Upper lobe of right lung (tissue), 1 donor: ENCODE data around the gene INSYN1. TPM values are rescaled to one million over a fixed set of nuclear protein-coding genes. Genes with fewer than 3 reads are reported as not detected.

Experiments used
- ATAC-seq: fragments of 200-7000 bp; cut with Tn5 transposase; one replicate; pipeline ENCODE4 v1.9.1; 2020; ENCODE audit warnings: mild to moderate bottlenecking, moderate library complexity
- DNase-seq: peaks from one replicate; pipeline ENCODE4 v3.0.0-alpha.2; 2020
- H3K27ac ChIP-seq: fragments of 200-600 bp; one replicate; pipeline ENCODE4 v1.8.0; 2022
- H3K27me3 ChIP-seq: fragments of 200-600 bp; one replicate; pipeline ENCODE4 v1.8.0; 2022; ENCODE audit warnings: mild to moderate bottlenecking
- H3K36me3 ChIP-seq: fragments of 200-600 bp; one replicate; pipeline ENCODE4 v1.8.0; 2022
- H3K4me1 ChIP-seq: fragments of 200-600 bp; one replicate; pipeline ENCODE4 v1.8.0; 2022
- H3K4me3 ChIP-seq: fragments of 200-600 bp; one replicate; pipeline ENCODE4 v1.8.0; 2022; ENCODE audit warnings: mild to moderate bottlenecking
- H3K9me3 ChIP-seq: fragments of 200-600 bp; one replicate; pipeline ENCODE4 v1.8.0; 2022
- intact Hi-C: fragments of 100-400 bp; cut with DNase I; formaldehyde crosslinking; loops from one replicate; pipeline ENCODE4 v1.11.0; 2022
- total RNA-seq: library from RNA; stranded (reverse); fragmentation: NEBNext Ultra II Directional; extraction: Animal tissue kit (Norgen Biotek cat#: 25700); gene quantifications from one replicate; pipeline ENCODE4 v1.2.1, GENCODE V29; 2021
- TF ChIP-seq, protein P1 (sequence below): fragments of 200-600 bp; IDR thresholded peaks from one replicate; pipeline ENCODE4 v1.8.0; 2022; ENCODE audit warnings: antibody characterized with exemption
- donor health status: DM: no; HTN: yes; CAD: no; lungs with severe emphysema.

Gene INSYN1
- total RNA-seq, 1 donor from 2014 or later: 6.2 TPM

DNA sequence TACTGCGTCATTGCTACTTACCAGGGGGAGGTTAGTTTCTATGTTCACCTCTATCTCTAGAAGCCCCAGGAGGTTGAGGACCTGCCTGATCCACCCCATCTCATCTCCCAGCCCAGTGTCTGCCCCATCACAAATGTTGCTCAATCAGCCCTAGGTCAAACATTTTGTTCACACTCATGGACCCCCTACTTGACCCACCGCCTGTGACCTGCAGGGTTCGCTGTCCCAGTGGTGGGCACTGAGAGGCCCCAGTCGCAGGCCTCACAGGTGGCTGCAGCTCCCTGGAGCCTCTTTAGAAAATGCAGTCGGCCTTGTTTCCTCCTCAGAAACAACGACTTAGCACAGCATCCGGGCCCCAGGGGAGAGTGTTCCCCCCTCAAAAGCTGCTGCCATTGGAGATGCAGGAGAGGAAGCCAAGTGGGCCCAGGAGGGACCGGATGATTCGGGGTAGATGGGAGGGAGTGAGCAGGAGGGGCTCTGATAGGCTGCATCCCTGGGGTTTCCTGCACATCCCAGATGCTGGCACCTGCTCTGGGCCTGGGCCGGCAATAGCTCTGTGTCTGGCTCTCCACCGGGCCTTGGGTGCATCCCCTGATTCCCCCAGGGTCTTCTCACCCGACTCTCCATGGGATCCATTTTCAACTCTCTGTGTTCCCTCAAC is 18.4 kb upstream of the INSYN1 start:
- DNase-seq: no peak
- Histone ChIP-seq H3K36me3 (no peaks in the 10 kb centered on the region), H3K27me3 (no peaks in the 10 kb centered on the region), H3K4me1 (no peaks in the 10 kb centered on the region), H3K9me3 (no peaks in the 10 kb centered on the region), H3K4me3 (no peak overlapping the region), H3K27ac (no peak overlapping the region)
- TF ChIP-seq, protein P1, sequence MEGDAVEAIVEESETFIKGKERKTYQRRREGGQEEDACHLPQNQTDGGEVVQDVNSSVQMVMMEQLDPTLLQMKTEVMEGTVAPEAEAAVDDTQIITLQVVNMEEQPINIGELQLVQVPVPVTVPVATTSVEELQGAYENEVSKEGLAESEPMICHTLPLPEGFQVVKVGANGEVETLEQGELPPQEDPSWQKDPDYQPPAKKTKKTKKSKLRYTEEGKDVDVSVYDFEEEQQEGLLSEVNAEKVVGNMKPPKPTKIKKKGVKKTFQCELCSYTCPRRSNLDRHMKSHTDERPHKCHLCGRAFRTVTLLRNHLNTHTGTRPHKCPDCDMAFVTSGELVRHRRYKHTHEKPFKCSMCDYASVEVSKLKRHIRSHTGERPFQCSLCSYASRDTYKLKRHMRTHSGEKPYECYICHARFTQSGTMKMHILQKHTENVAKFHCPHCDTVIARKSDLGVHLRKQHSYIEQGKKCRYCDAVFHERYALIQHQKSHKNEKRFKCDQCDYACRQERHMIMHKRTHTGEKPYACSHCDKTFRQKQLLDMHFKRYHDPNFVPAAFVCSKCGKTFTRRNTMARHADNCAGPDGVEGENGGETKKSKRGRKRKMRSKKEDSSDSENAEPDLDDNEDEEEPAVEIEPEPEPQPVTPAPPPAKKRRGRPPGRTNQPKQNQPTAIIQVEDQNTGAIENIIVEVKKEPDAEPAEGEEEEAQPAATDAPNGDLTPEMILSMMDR: no peak
- intact Hi-C loops: no loop called here
- no peak for ATAC-seq

DNA sequence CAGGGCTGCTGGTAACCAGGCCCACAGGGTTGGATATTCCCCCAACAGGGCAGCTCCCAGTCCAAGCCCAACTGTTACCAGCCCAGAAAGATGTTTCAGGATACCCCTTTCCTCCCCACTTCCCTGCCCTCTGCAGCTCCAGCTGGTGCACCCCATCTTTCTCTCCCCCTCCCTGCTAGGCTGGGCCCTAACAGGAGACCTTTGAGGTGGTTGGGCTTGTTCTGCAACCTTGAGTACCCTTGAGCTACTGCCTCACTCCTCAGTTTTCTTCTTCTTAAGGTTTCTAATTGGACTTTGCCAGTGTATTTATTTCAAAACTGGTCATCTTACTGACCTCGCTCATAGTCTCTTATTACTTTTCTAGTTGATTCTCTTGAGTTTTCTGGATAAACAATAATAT is 16.9 kb upstream of the INSYN1 start:
- TF ChIP-seq, protein P1: no peak
- ATAC-seq (peak; percentile 43), DNase-seq (no peak)
- intact Hi-C loops: no loop called here
- no peaks in the 10 kb centered on the region for H3K9me3 ChIP-seq
- no peak overlapping the region for H3K4me3 ChIP-seq
- no peaks in the 10 kb centered on the region for H3K36me3 ChIP-seq
- no peaks in the 10 kb centered on the region for H3K27me3 ChIP-seq
- H3K4me1 ChIP-seq: no peaks in the 10 kb centered on the region
- H3K27ac ChIP-seq: no peak overlapping the region

DNA sequence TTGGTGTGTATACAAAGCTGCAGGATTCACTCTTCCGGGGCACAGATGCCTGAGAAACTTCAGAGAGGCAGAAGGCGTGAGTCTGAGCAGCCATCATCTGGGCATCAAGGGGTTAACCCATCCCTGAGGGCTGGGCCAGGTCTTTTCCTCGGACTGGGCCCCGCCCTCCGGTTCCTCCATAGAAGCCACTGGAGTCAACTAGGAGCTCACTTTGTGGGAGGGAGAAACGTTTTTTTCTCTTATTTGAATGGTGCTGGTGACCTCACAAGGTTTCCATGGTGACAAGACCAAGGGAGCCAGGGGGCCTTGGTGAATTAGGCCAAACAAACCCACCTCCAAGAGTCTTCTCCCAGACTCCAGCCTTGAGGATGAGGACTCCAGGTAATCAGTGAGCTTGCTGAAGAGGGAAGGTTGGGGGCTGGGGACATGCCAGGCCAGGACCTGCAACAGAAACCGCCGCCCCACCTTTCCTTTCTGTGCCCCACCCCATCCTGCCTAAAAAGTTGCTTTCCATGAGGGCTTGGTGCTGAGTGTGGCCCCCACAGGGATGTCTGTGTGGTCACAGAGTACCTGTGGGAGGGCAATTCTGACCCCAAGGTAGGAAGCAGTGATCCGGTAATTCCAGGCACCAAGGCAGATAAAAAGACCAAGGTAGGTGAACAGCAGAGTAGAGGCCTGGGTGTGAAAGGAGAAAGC is 14.8 kb upstream of the INSYN1 start:
- DNase-seq: no peak
- ATAC-seq: no peak
- intact Hi-C loops: no loop called here
- Histone ChIP-seq H3K36me3 (no peaks in the 10 kb centered on the region), H3K27ac (no peak overlapping the region), H3K4me1 (peaks cover 3% of the 10 kb centered on the region), H3K9me3 (no peaks in the 10 kb centered on the region), H3K4me3 (no peak overlapping the region), H3K27me3 (no peaks in the 10 kb centered on the region)
- TF ChIP-seq, protein P1: no peak

DNA sequence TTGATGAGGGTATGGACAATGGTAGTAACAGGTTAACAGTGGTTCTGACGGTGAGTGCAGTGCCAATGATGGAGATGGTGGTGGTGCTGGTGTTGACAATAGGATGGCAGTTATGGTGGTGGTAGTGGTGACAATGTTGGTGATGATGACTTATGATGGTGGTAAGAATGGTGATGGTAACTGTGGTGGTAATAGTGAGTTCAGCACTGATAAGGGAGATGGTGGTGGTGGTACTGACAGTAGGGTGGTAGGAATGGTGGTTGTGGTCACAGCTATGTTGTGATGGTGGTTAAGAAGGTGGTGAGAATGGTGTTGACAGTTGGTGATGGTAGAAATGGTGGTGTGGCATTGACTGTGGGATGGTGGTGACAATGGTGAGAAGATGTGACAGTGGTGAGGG is 13.4 kb upstream of the INSYN1 start:
- peaks cover 3% of the 10 kb centered on the region for H3K4me1 ChIP-seq
- ATAC-seq: no peak
- TF ChIP-seq, protein P1: no peak
- no peaks in the 10 kb centered on the region for H3K9me3 ChIP-seq
- no peaks in the 10 kb centered on the region for H3K27me3 ChIP-seq
- H3K36me3 ChIP-seq: no peaks in the 10 kb centered on the region
- no peak for DNase-seq
- no peak overlapping the region for H3K4me3 ChIP-seq
- H3K27ac ChIP-seq: no peak overlapping the region
- intact Hi-C loops: no loop called here

DNA sequence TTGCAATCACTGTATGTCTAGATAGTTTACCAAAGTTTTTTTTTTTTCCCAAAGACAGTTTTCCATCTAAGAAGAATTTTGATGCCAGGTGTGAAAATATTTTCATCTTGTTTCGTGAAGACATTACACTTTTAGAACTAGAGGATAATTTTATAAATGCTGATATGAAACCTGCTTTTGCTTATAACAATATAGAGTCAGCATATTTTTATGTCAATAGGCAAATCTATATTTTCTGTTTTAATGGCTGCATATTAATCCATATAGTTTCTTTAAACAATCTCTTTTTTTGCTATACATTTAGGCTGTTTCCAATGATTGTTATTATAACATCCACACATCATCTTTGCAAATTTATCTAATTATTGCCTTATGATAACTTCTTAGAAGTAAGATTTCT is 12.6 kb upstream of the INSYN1 start:
- H3K27me3 ChIP-seq: no peaks in the 10 kb centered on the region
- intact Hi-C loops: no loop called here
- no peak overlapping the region for H3K4me3 ChIP-seq
- no peaks in the 10 kb centered on the region for H3K36me3 ChIP-seq
- H3K4me1 ChIP-seq: peaks cover 3% of the 10 kb centered on the region
- ATAC-seq (no peak), DNase-seq (no peak)
- TF ChIP-seq, protein P1: no peak
- no peaks in the 10 kb centered on the region for H3K9me3 ChIP-seq
- H3K27ac ChIP-seq: no peak overlapping the region
